Measurements from ENCODE around the gene FERMT3.
A peak's percentile ranks its signal among the peaks of the same experiment; 100 is the strongest.

FERMT3 gene

DNA sequence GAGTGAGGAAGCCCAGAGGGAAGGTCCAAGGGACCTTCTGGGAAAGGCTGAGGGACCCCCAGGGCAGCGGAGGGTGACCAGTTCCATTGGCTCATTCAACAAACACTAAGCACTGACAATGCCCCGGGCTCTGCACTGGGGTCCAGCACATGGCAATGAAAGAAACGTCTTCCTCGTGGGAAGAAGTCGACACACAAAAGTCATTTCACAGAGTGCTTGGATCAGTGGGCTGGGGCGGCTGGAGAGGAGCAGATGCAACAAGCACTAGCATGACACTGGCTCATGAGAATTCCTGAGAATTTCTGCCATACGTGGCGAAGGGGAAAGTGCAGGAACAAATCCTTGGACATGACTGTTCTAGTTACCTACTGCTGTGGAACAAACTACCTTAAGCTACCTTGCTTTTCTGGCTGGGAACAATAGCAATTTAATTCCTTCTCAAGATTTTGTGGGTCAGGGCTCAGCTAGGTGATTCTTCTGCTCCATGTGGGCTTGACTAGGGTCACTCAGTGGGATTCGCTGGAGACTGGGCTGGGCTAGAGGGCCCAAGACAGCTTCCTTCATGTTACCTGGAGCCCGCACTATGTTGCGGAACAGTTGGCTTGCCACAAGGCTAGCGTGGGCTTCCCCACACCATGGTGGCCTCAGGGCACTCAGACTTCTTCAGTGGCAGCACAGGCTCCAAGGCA is 27.4 kb upstream of the FERMT3 start:
- H2AFZ ChIP-seq (ENCODE audit: low read depth, low read length), result no peak overlapping the region
- H3K27me3 ChIP-seq (ENCODE audit: insufficient read depth, low read length), result no peaks in the 10 kb centered on the region
- peaks cover 9% of the 10 kb centered on the region for H3K4me1 ChIP-seq (ENCODE audit: insufficient read depth, low read length)
- H3K9me3 ChIP-seq (ENCODE audit: low read length), result no peaks in the 10 kb centered on the region
- no peaks in the 10 kb centered on the region for H3K36me3 ChIP-seq (ENCODE audit: insufficient read depth, low read length)
- H3K4me3 ChIP-seq (ENCODE audit: low read length), result no peak overlapping the region

DNA sequence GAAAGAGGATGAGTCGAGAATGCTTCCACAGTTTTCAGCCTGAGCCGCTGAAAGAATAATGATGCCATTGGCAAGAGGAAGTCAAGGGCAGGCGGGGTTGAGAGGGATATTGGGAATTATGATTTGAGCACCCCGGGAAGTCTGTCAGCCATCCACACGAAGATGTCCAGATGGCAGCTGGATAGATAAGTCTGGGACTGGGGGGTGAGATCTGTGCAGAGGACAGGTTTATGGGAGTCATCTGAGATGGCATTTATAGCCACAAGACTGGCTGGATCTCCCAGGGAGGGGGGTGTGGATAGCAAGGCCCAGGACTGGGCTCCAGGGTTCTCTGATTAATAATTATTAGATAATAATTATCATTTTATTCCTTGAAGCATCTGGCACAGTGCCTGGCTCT is 25.6 kb upstream of the FERMT3 start:
- Histone ChIP-seq H3K4me3 (ENCODE audit: low read length) (no peak overlapping the region), H3K4me1 (ENCODE audit: insufficient read depth, low read length) (peaks cover 9% of the 10 kb centered on the region), H3K27me3 (ENCODE audit: insufficient read depth, low read length) (no peaks in the 10 kb centered on the region), H2AFZ (ENCODE audit: low read depth, low read length) (no peak overlapping the region), H3K36me3 (ENCODE audit: insufficient read depth, low read length) (no peaks in the 10 kb centered on the region), H3K9me3 (ENCODE audit: low read length) (no peaks in the 10 kb centered on the region)

GRCh38 chr11:64181506-64182411 is 24.8 kb upstream of the FERMT3 start:
- peak overlapping the region; percentile 8 for H3K4me3 ChIP-seq (ENCODE audit: low read length)
- H3K9me3 ChIP-seq (ENCODE audit: low read length), result no peaks in the 10 kb centered on the region
- peaks cover 9% of the 10 kb centered on the region for H3K4me1 ChIP-seq (ENCODE audit: insufficient read depth, low read length)
- H2AFZ ChIP-seq (ENCODE audit: low read depth, low read length), result no peak overlapping the region
- H3K36me3 ChIP-seq (ENCODE audit: insufficient read depth, low read length), result no peaks in the 10 kb centered on the region
- H3K27me3 ChIP-seq (ENCODE audit: insufficient read depth, low read length), result no peaks in the 10 kb centered on the region

DNA sequence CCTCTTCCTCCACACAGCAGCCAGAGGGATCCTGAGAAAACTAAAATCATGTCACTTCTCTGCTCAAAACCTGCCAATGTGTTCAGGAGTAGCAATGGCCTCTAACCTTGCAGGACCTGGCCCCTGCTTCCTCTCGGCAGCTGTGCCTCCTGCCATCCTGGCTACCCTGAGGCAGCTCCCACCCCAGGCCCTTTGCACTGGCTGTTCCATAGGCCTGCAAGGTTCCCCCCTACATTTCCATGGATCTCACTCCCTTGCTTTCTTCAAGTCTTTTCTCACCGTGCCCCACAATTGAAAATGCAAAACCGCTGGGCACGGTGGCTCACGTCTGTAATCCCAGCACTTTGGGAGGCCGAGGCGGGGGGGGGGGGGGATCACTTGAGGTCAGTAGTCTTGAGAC is 22.6 kb upstream of the FERMT3 start:
- peak overlapping the region; percentile 68 for H3K4me3 ChIP-seq (ENCODE audit: low read length)

GRCh38 chr11:64185175-64185692 is 21.3 kb upstream of the FERMT3 start:
- H3K4me1 ChIP-seq (ENCODE audit: insufficient read depth, low read length), result peaks cover 12% of the 10 kb centered on the region
- H3K9me3 ChIP-seq (ENCODE audit: low read length), result no peaks in the 10 kb centered on the region
- H2AFZ ChIP-seq (ENCODE audit: low read depth, low read length), result no peak overlapping the region
- no peaks in the 10 kb centered on the region for H3K27me3 ChIP-seq (ENCODE audit: insufficient read depth, low read length)
- peak overlapping the region; percentile 68 for H3K4me3 ChIP-seq (ENCODE audit: low read length)
- peaks cover 11% of the 10 kb centered on the region for H3K36me3 ChIP-seq (ENCODE audit: insufficient read depth, low read length)

More for the DNA sequence above, 22.6 kb upstream of the FERMT3 start:
- H3K9me3 ChIP-seq (ENCODE audit: low read length), result no peaks in the 10 kb centered on the region
- H3K4me1 ChIP-seq (ENCODE audit: insufficient read depth, low read length), result peaks cover 9% of the 10 kb centered on the region
- no peak overlapping the region for H2AFZ ChIP-seq (ENCODE audit: low read depth, low read length)
- peaks cover 4% of the 10 kb centered on the region for H3K36me3 ChIP-seq (ENCODE audit: insufficient read depth, low read length)
- H3K27me3 ChIP-seq (ENCODE audit: insufficient read depth, low read length), result no peaks in the 10 kb centered on the region

DNA sequence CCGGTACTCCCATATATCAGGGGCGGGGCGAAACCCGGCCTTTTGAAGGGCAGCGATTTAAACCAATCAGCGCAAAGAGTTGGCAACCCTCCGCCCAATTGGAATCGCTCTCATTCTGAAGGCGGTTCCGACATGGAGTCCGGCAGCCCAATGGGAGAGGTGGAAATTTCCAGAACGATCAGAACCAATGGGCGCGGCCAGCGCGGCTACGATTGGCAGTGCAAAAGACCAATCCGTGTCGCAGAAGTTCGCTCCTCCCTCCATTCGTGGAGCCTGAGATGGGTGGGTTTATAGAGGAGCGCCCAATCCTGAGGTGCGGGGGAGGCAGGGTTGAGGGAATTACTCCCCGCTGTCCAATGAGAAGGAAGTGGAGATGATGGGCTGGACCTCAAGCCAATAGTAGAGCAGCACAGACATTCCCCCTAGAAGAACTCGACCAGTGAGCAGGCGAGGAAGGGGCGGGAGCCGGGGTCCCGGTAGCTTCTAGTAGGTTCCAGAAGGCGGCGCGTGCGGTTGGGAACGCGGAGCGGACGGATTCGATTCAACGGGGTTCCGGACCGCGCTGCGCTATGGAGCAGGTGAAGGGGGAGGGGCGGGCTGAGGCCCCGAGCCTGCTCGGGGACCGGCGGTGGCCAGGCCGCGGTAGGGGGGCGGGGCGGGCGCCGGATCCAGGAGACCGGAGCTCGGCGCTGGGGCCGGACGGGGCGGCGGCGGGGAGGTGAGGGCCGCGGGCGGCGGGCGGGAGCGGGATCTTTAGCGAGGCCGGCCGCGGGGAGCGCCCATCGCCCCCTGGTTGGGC is 20.6 kb upstream of the FERMT3 start, which contains the start of gene STIP1:
Gene STIP1, plus strand, starts transcription at position 479 of the 799 bp plus-strand sequence. Its CDS starts 91 bp downstream, at position 570.
- Histone ChIP-seq H3K36me3 (ENCODE audit: insufficient read depth, low read length) (peaks cover 15% of the 10 kb centered on the region), H3K27me3 (ENCODE audit: insufficient read depth, low read length) (no peaks in the 10 kb centered on the region), H3K4me1 (ENCODE audit: insufficient read depth, low read length) (peaks cover 12% of the 10 kb centered on the region), H2AFZ (ENCODE audit: low read depth, low read length) (no peak within 1 kb of the TSS), H3K9me3 (ENCODE audit: low read length) (no peaks in the 10 kb centered on the region), H3K4me3 (ENCODE audit: low read length) (peak within 1 kb of the TSS; percentile 68)

DNA sequence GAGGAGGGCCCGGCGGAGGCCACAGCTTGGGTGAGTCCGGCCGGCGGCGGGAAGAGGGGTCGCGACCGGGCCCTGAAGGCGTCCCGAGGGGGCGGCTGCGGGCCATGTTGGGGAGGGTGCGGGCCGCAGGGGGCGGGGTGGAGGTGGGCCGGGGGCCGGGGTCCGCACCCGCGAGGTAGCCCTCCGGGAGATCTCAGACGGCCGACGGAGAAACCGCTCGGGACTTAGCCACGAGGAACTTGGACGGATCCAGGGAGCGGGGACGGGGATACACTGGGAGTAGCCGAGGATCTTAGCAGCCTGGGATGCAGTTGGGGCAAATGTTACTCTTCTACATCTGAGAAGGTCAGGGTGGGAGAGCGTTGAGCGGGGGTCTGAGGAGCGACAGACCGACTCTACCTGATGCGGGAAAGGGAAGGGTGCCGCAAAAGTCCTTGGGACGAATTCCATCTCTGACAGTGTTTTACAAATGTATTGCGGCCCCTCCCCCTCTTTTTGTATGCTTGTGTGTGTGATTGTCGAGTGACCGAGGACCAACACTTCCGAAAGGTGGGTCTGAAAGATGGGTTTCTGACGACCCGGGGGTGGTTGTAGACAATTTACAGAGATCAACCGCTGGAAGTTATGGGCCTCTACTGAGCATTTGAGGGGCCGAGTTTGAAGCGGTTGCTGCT is 19.9 kb upstream of the FERMT3 start:
- Histone ChIP-seq H3K4me3 (ENCODE audit: low read length) (no peak overlapping the region), H3K36me3 (ENCODE audit: insufficient read depth, low read length) (peaks cover 15% of the 10 kb centered on the region), H2AFZ (ENCODE audit: low read depth, low read length) (no peak overlapping the region), H3K9me3 (ENCODE audit: low read length) (no peaks in the 10 kb centered on the region), H3K27me3 (ENCODE audit: insufficient read depth, low read length) (no peaks in the 10 kb centered on the region), H3K4me1 (ENCODE audit: insufficient read depth, low read length) (peaks cover 7% of the 10 kb centered on the region)

- peaks cover 67% of the 10 kb centered on the region for H3K36me3 ChIP-seq (ENCODE audit: insufficient read depth, low read length)
- no peaks in the 10 kb centered on the region for H3K9me3 ChIP-seq (ENCODE audit: low read length)
- H3K4me1 ChIP-seq (ENCODE audit: insufficient read depth, low read length), result peaks cover 3% of the 10 kb centered on the region
- no peak overlapping the region for H2AFZ ChIP-seq (ENCODE audit: low read depth, low read length)
- no peaks in the 10 kb centered on the region for H3K27me3 ChIP-seq (ENCODE audit: insufficient read depth, low read length)
- no peak overlapping the region for H3K4me3 ChIP-seq (ENCODE audit: low read length)
Measured at GRCh38 chr11:64192434-64192833, 14.1 kb upstream of the FERMT3 start.

DNA sequence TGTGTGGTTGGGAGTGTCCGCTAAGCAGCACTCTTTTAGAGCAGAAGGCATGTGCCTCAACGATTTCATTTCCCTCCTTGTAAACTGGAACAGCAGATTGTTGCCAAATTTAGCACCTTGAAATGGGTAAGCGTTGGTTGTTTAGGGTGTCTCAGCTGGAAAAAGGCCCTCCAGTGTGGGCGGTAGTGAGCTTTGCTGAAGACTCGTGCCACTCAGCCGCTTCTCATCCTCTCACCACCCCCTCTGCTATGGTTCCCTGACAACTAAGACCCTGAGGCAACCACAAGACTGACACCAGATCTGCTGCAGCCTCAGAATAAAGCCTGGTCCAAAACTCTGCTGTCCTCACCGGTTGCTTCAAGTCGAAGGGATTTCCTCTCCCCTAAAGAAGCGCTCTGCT is 9.9 kb upstream of the FERMT3 start:
- Histone ChIP-seq H3K4me3 (ENCODE audit: low read length) (no peak overlapping the region), H3K27me3 (ENCODE audit: insufficient read depth, low read length) (no peaks in the 10 kb centered on the region), H3K4me1 (ENCODE audit: insufficient read depth, low read length) (no peaks in the 10 kb centered on the region), H3K9me3 (ENCODE audit: low read length) (no peaks in the 10 kb centered on the region), H3K36me3 (ENCODE audit: insufficient read depth, low read length) (peaks cover 84% of the 10 kb centered on the region), H2AFZ (ENCODE audit: low read depth, low read length) (no peak overlapping the region)

- peaks cover 87% of the 10 kb centered on the region for H3K36me3 ChIP-seq (ENCODE audit: insufficient read depth, low read length)
Measured at GRCh38 chr11:64198511-64198910, 8.0 kb upstream of the FERMT3 start.

DNA sequence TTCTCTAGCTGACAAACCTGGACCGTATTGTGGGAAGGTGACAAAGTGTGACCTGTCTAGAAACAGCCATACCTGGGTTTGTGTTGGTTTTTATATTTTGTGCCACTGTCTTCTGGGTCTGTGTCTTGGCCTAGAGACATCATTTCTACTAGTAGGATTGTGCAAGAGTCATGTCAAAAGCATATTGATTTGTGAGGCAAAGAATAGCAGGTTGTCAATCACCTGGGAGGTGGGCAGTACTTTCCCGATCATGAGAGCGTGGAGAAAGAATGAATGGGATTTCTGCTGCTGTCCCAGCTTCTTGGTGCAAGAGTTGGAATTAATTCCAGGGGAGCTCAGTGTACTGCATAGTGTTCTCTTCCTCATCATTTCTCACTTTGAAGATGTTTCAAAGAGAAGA is 5.0 kb upstream of the FERMT3 start:
- no peak overlapping the region for H2AFZ ChIP-seq (ENCODE audit: low read depth, low read length)
- no peaks in the 10 kb centered on the region for H3K9me3 ChIP-seq (ENCODE audit: low read length)
- no peak overlapping the region for H3K4me3 ChIP-seq (ENCODE audit: low read length)
- H3K27me3 ChIP-seq (ENCODE audit: insufficient read depth, low read length), result no peaks in the 10 kb centered on the region
- peaks cover 78% of the 10 kb centered on the region for H3K36me3 ChIP-seq (ENCODE audit: insufficient read depth, low read length)
- H3K4me1 ChIP-seq (ENCODE audit: insufficient read depth, low read length), result no peaks in the 10 kb centered on the region

More at GRCh38 chr11:64198511-64198910, 8.0 kb upstream of the FERMT3 start:
- no peak overlapping the region for H2AFZ ChIP-seq (ENCODE audit: low read depth, low read length)
- H3K27me3 ChIP-seq (ENCODE audit: insufficient read depth, low read length), result no peaks in the 10 kb centered on the region
- no peaks in the 10 kb centered on the region for H3K9me3 ChIP-seq (ENCODE audit: low read length)
- no peak overlapping the region for H3K4me3 ChIP-seq (ENCODE audit: low read length)
- H3K4me1 ChIP-seq (ENCODE audit: insufficient read depth, low read length), result no peaks in the 10 kb centered on the region

GRCh38 chr11:64202992-64203391 is 3.5 kb upstream of the FERMT3 start:
- peaks cover 66% of the 10 kb centered on the region for H3K36me3 ChIP-seq (ENCODE audit: insufficient read depth, low read length)
- no peak overlapping the region for H3K4me3 ChIP-seq (ENCODE audit: low read length)
- H3K9me3 ChIP-seq (ENCODE audit: low read length), result no peaks in the 10 kb centered on the region
- H3K27me3 ChIP-seq (ENCODE audit: insufficient read depth, low read length), result no peaks in the 10 kb centered on the region
- no peak overlapping the region for H2AFZ ChIP-seq (ENCODE audit: low read depth, low read length)
- H3K4me1 ChIP-seq (ENCODE audit: insufficient read depth, low read length), result peaks cover 3% of the 10 kb centered on the region
